ENCODE data around the gene CYTH3. TPM values are rescaled to one million over a fixed set of nuclear protein-coding genes. Genes with fewer than 3 reads are reported as not detected.

Gene CYTH3
- total and polyA plus RNA-seq, 2 experiments from 2014 or later = 11.9 to 15.7 TPM

GRCh38 chr7:6205971-6206660 is 66.3 kb downstream of the CYTH3 start:
- no peak overlapping the region for H2AFZ ChIP-seq
- H3K36me3 ChIP-seq (replicated peaks; ENCODE audit: insufficient read depth, low read depth) = no peaks in the 10 kb centered on the region
- peak overlapping the region; percentile 7 for H3K4me2 ChIP-seq
- no peaks in the 10 kb centered on the region for H3K9me2 ChIP-seq (replicated peaks; ENCODE audit: insufficient read depth)
- H3K4me1 ChIP-seq (ENCODE audit: insufficient read depth) = peaks cover 11% of the 10 kb centered on the region
- H3K27me3 ChIP-seq = no peaks in the 10 kb centered on the region
- TF ChIP-seq EZH2phosphoT487 (IDR thresholded peaks at IDR 0.05; ENCODE audit: low read depth, severe bottlenecking, unreplicated experiment) = no peak
- TF ChIP-seq EZH2 (IDR thresholded peaks at IDR 0.05; ENCODE audit: borderline replicate concordance) = no peak
- TF ChIP-seq CTCF (IDR thresholded peaks at IDR 0.05; ENCODE audit: poor library complexity) = no peak
- H3K27ac ChIP-seq = peak overlapping the region; percentile 10
- WGBS (ENCODE audit: low lambda C conversion rate, missing lambda C conversion rate) = 68% methylated on average over 3 of the region's 3 CpGs
- H3K9me3 ChIP-seq (ENCODE audit: low read depth) = no peaks in the 10 kb centered on the region
- no peaks in the 10 kb centered on the region for H4K20me1 ChIP-seq (ENCODE audit: insufficient read depth, poor library complexity, severe bottlenecking)
- DNase-seq (ENCODE audit: low spot score) = no peak
- peaks cover 60% of the 10 kb centered on the region for H3K79me2 ChIP-seq
- no peak overlapping the region for H3K4me3 ChIP-seq

GRCh38 chr7:6203381-6203780 is 69.0 kb downstream of the CYTH3 start:
- Histone ChIP-seq H3K4me1 (ENCODE audit: insufficient read depth) (peaks cover 14% of the 10 kb centered on the region), H3K79me2 (peaks cover 41% of the 10 kb centered on the region), H3K36me3 (replicated peaks; ENCODE audit: insufficient read depth, low read depth) (no peaks in the 10 kb centered on the region), H3K27ac (no peak overlapping the region), H3K9me3 (ENCODE audit: low read depth) (no peaks in the 10 kb centered on the region), H3K27me3 (no peaks in the 10 kb centered on the region), H3K9me2 (replicated peaks; ENCODE audit: insufficient read depth) (no peaks in the 10 kb centered on the region), H4K20me1 (ENCODE audit: insufficient read depth, poor library complexity, severe bottlenecking) (no peaks in the 10 kb centered on the region), H3K4me2 (no peak overlapping the region), H3K4me3 (no peak overlapping the region), H2AFZ (no peak overlapping the region)
- TF ChIP-seq EZH2 (IDR thresholded peaks at IDR 0.05; ENCODE audit: borderline replicate concordance) = no peak
- TF ChIP-seq CTCF (IDR thresholded peaks at IDR 0.05; ENCODE audit: poor library complexity) = no peak
- no peak for TF ChIP-seq EZH2phosphoT487 (IDR thresholded peaks at IDR 0.05; ENCODE audit: low read depth, severe bottlenecking, unreplicated experiment)
- 91% methylated on average over 5 of the region's 5 CpGs for WGBS (ENCODE audit: low lambda C conversion rate, missing lambda C conversion rate)
- DNase-seq (ENCODE audit: low spot score) = no peak

- Histone ChIP-seq H3K36me3 (replicated peaks; ENCODE audit: insufficient read depth, low read depth) (no peaks in the 10 kb centered on the region), H3K9me3 (ENCODE audit: low read depth) (no peaks in the 10 kb centered on the region), H3K9me2 (replicated peaks; ENCODE audit: insufficient read depth) (no peaks in the 10 kb centered on the region), H2AFZ (no peak overlapping the region), H3K27ac (no peak overlapping the region), H4K20me1 (ENCODE audit: insufficient read depth, poor library complexity, severe bottlenecking) (no peaks in the 10 kb centered on the region), H3K4me3 (no peak overlapping the region), H3K79me2 (peaks cover 30% of the 10 kb centered on the region), H3K27me3 (no peaks in the 10 kb centered on the region), H3K4me1 (ENCODE audit: insufficient read depth) (peaks cover 15% of the 10 kb centered on the region), H3K4me2 (no peak overlapping the region)
- 94% methylated on average over 10 of the region's 10 CpGs for WGBS (ENCODE audit: low lambda C conversion rate, missing lambda C conversion rate)
- TF ChIP-seq EZH2 (IDR thresholded peaks at IDR 0.05; ENCODE audit: borderline replicate concordance) (no peak), EZH2phosphoT487 (IDR thresholded peaks at IDR 0.05; ENCODE audit: low read depth, severe bottlenecking, unreplicated experiment) (no peak), CTCF (IDR thresholded peaks at IDR 0.05; ENCODE audit: poor library complexity) (no peak)
- DNase-seq (ENCODE audit: low spot score) = no peak
Observed at GRCh38 chr7:6202117-6202516, 70.3 kb downstream of the CYTH3 start.

Data from hepatocyte (in vitro differentiated cells).